HEK293 (cell line): ENCODE results near the gene TLR9.

Source experiments
- CTCF ChIA-PET: fragments of 350-600 bp; formaldehyde crosslinking; extraction: SDS; loops from one replicate; lab custom pipeline; 2021; ENCODE audit warnings: antibody characterized with exemption; lab: Yijun Ruan, JAX
- POLR2A ChIA-PET: fragments of 300-600 bp; formaldehyde crosslinking; extraction: SDS; loops from one replicate; lab custom pipeline; 2020; ENCODE audit warnings: antibody characterized with exemption, inconsistent platforms; lab: Yijun Ruan, JAX
- H3K27ac ChIP-seq: fragments of 200-500 bp; sonication (Bioruptor generic); 2 replicates; pipeline ENCODE4 v1.5.1; 2014; ENCODE audit warnings: low read depth, low read length, control low read depth, inconsistent platforms; ENCODE audit errors: extremely low read depth
- H3K36me3 ChIP-seq, 2 experiments: fragments of 200-500 bp in 1 of 2; sonication (Bioruptor generic) in 1 of 2; 1 replicate in 1 of 2; 2 replicates in 1 of 2; pipeline ENCODE4 v1.5.1; 2014 to 2017; ENCODE audit warnings: inconsistent platforms in 2 of 2, low read length in 2 of 2; ENCODE audit not compliant: control insufficient read depth in 2 of 2, insufficient read depth in 1 of 2
- H3K4me1 ChIP-seq: fragments of 200-500 bp; sonication (Bioruptor generic); 2 replicates; pipeline ENCODE4 v1.5.1; 2014; ENCODE audit warnings: mild to moderate bottlenecking, low read length, inconsistent platforms; ENCODE audit not compliant: control insufficient read depth, insufficient read depth
- H3K4me3 ChIP-seq: 2 replicates; pipeline ENCODE4 v1.5.1; 2011; ENCODE audit warnings: low read depth, mild to moderate bottlenecking, control low read depth, low read length, moderate library complexity
- H3K9me3 ChIP-seq: fragments of 200-500 bp; sonication (Bioruptor generic); 2 replicates; pipeline ENCODE4 v1.5.1; 2014; ENCODE audit warnings: low read depth, low read length, inconsistent platforms; ENCODE audit not compliant: control insufficient read depth, insufficient read depth
- ATF2 ChIP-seq: fragments of 450-650 bp; formaldehyde crosslinking; IDR thresholded peaks from 2 replicates; pipeline ENCODE4 v1.5.1; 2016; ENCODE audit warnings: missing biosample characterization, missing genetic modification characterization, low read depth
- INSM2 ChIP-seq: fragments of 450-650 bp; formaldehyde crosslinking; IDR thresholded peaks from 2 replicates; pipeline ENCODE4 v1.5.1; 2016; ENCODE audit warnings: missing biosample characterization, missing genetic modification characterization
- KLF10 ChIP-seq: fragments of 450-650 bp; IDR thresholded peaks from 2 replicates; pipeline ENCODE4 v1.5.1; 2018; ENCODE audit warnings: missing biosample characterization, mild to moderate bottlenecking, missing genetic modification characterization
- MYNN ChIP-seq: fragments of 450-650 bp; formaldehyde crosslinking; IDR thresholded peaks from 2 replicates; pipeline ENCODE4 v1.5.1; 2016; ENCODE audit warnings: missing biosample characterization, missing genetic modification characterization, borderline replicate concordance
- ZNF148 ChIP-seq: fragments of 450-650 bp; formaldehyde crosslinking; IDR thresholded peaks from 2 replicates; pipeline ENCODE4 v1.5.0; 2017; ENCODE audit warnings: missing biosample characterization, missing genetic modification characterization, borderline replicate concordance
- ZNF157 ChIP-seq: fragments of 450-650 bp; formaldehyde crosslinking; IDR thresholded peaks from 2 replicates; pipeline ENCODE4 v1.5.1; 2016; ENCODE audit warnings: missing biosample characterization, missing genetic modification characterization
- ZNF274 ChIP-seq, 2 experiments: fragments of 200-500 bp in 1 of 2; fragments of 450-650 bp in 1 of 2; sonication (Bioruptor generic) in 1 of 2; formaldehyde crosslinking in 1 of 2; IDR thresholded peaks; 2 replicates each; pipeline versions ENCODE4 v1.5.1 to v1.6.1; 2014 to 2016; ENCODE audit warnings: borderline replicate concordance in 1 of 2, inconsistent platforms in 1 of 2, low read length in 1 of 2, missing biosample characterization in 1 of 2, missing genetic modification characterization in 1 of 2
- ZNF391 ChIP-seq: fragments of 450-650 bp; formaldehyde crosslinking; IDR thresholded peaks from 2 replicates; pipeline ENCODE4 v1.5.1; 2016; ENCODE audit warnings: low read depth, missing biosample characterization, missing genetic modification characterization, borderline replicate concordance
- ZNF394 ChIP-seq: fragments of 450-650 bp; formaldehyde crosslinking; IDR thresholded peaks from 2 replicates; pipeline ENCODE4 v1.5.1; 2016; ENCODE audit warnings: missing biosample characterization, missing genetic modification characterization, mild to moderate bottlenecking, moderate library complexity, borderline replicate concordance
- ZNF600 ChIP-seq: fragments of 450-650 bp; formaldehyde crosslinking; IDR thresholded peaks from 2 replicates; pipeline ENCODE4 v1.5.1; 2016; ENCODE audit warnings: missing biosample characterization, missing genetic modification characterization
- ZNF658 ChIP-seq: fragments of 450-650 bp; formaldehyde crosslinking; IDR thresholded peaks from 2 replicates; pipeline ENCODE4; 2016; ENCODE audit warnings: missing biosample characterization, missing genetic modification characterization
- ZNF677 ChIP-seq: fragments of 450-650 bp; IDR thresholded peaks from 2 replicates; pipeline ENCODE4 v1.5.0; 2018; ENCODE audit warnings: missing biosample characterization, mild to moderate bottlenecking, missing genetic modification characterization, moderate library complexity
- ZNF843 ChIP-seq: fragments of 450-650 bp; formaldehyde crosslinking; IDR thresholded peaks from 2 replicates; pipeline ENCODE4 v1.5.1; 2016; ENCODE audit warnings: missing biosample characterization, missing genetic modification characterization
- TF ChIP-seq, protein P1 (sequence below): fragments of 450-650 bp; formaldehyde crosslinking; IDR thresholded peaks from 2 replicates; pipeline ENCODE4 v1.5.1; 2016; ENCODE audit warnings: missing biosample characterization, missing genetic modification characterization

The TLR9 gene

DNA sequence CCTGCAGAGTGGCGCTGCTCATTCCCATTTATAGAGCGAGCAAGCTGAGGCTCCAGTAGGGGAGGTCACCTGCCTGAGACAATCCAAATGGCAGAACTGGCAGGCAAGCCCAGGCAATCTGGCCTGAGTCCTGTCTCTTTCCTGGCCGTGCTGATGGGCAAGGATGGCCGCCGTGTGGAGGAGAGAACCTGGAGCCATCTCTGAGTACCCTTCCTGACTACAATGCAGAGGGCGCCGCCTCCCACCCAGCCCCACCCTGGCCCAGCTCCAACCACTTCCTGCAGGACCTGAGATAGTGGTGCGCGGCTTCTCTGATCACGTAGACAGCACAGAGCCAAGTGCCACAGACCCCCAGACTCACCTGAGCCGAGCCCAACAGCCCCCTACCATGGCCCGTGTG lies 7.0 kb downstream of the TLR9 start (continued):
- TF ChIP-seq MYNN (tag by site-specific recombination), result no peak

- Histone ChIP-seq H3K36me3 (peaks cover 0 to 30% of the 10 kb centered on the region in 2 experiments; a peak in 2 of 3 replicates), H3K9me3 (no peaks in the 10 kb centered on the region), H3K27ac (no peak overlapping the region)
- POLR2A ChIA-PET, result no interaction called here
- TF ChIP-seq ZNF394 (tag by site-specific recombination) (no peak), ZNF600 (tag by site-specific recombination) (no peak), ZNF157 (tag by site-specific recombination) (no peak), INSM2 (tag by site-specific recombination) (no peak), ZNF677 (tag by site-specific recombination) (no peak), ZNF843 (no peak), ATF2 (tag by site-specific recombination) (no peak), ZNF274 (IDR thresholded peaks at IDR 0.05; ENCODE audit: low read length) (no peak), ZNF274 (tag by site-specific recombination; IDR thresholded peaks at IDR 0.05; ENCODE audit: borderline replicate concordance) (no peak)
- TF ChIP-seq, protein P1, sequence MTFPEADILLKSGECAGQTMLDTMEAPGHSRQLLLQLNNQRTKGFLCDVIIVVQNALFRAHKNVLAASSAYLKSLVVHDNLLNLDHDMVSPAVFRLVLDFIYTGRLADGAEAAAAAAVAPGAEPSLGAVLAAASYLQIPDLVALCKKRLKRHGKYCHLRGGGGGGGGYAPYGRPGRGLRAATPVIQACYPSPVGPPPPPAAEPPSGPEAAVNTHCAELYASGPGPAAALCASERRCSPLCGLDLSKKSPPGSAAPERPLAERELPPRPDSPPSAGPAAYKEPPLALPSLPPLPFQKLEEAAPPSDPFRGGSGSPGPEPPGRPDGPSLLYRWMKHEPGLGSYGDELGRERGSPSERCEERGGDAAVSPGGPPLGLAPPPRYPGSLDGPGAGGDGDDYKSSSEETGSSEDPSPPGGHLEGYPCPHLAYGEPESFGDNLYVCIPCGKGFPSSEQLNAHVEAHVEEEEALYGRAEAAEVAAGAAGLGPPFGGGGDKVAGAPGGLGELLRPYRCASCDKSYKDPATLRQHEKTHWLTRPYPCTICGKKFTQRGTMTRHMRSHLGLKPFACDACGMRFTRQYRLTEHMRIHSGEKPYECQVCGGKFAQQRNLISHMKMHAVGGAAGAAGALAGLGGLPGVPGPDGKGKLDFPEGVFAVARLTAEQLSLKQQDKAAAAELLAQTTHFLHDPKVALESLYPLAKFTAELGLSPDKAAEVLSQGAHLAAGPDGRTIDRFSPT (tag by site-specific recombination), result no peak
- TF ChIP-seq, all 188 proteins: peak for 0
- no peaks in the 10 kb centered on the region for H3K4me1 ChIP-seq
- CTCF ChIA-PET, result interaction anchor here (1.2 to 8.1 kb wide), 3 partner anchors 9 to 122 kb away, joined by 3 to 95 read pairs (median 4); no protein-coding TSS in a partner anchor
- no peak overlapping the region for H3K4me3 ChIP-seq
Measured at GRCh38 chr3:52218026-52218425, 7.4 kb downstream of the TLR9 start.

DNA sequence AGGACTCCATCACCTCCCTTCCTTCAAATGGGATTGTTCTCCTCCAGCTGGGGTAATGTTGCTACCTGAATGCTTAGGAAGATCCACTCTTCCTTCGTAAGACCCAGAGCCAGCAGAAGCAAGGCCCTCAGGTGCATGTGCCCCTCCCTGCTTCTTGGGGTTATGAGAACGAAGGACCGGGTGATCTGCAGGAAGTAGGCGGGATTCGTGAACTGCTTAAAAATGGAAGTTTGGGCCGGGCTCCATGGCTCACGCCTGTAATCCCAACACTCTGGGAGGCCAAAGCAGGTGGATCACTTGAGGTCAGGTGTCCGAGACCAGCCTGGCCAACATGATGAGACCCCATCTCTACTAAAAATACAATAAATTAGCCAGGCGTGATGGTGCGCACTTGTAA lies 8.0 kb downstream of the TLR9 start:
- H3K27ac ChIP-seq, result no peak overlapping the region
- TF ChIP-seq ZNF391 (tag by site-specific recombination) (no peak), ZNF148 (no peak), KLF10 (no peak), MYNN (tag by site-specific recombination) (no peak), ZNF658 (tag by site-specific recombination) (no peak)
- peaks cover 3 to 37% of the 10 kb centered on the region in 2 experiments; a peak in 2 of 3 replicates for H3K36me3 ChIP-seq
- POLR2A ChIA-PET, result interaction anchor here (1.2 kb wide), 1 partner anchor 63 kb away, joined by 4 read pairs; the partner anchor contains the start of gene POC1A
- CTCF ChIA-PET, result interaction anchor here (1.2 to 1.5 kb wide), 2 partner anchors 12 to 122 kb away, joined by 4 read pairs; no protein-coding TSS in a partner anchor
- no peaks in the 10 kb centered on the region for H3K9me3 ChIP-seq
- no peaks in the 10 kb centered on the region for H3K4me1 ChIP-seq
- H3K4me3 ChIP-seq, result no peak overlapping the region
